GM19328 (cell line): ENCODE results near the gene RAB25.
A peak's percentile ranks its signal among the peaks of the same experiment; 100 is the strongest.
"Not testable (repeated sequence)": the region's sequence is repeated elsewhere in the genome, so short reads cannot be mapped to it uniquely, and the experiment has no call there.

Experiments
- ATAC-seq: cut with Tn5 transposase; IDR thresholded peaks from one replicate; pipeline ENCODE4 v1.9.1; 2021; ENCODE audit warnings: mild to moderate bottlenecking, moderate library complexity; ENCODE audit not compliant: unreplicated experiment

Gene RAB25

GRCh38 chr1:156060937-156061636 lies at the start of gene RAB25:
RAB25 (plus strand) TSS chr1:156061160; CDS start chr1:156061401, 241 bp downstream.
- no peak for ATAC-seq

GRCh38 chr1:156012051-156012817 lies 48.7 kb upstream of the RAB25 start:
- no peak for ATAC-seq

GRCh38 chr1:156014829-156015228 lies 46.1 kb upstream of the RAB25 start:
- no peak for ATAC-seq

- ATAC-seq, result no peak
These were observed 41.0 kb upstream of the RAB25 start for GRCh38 chr1:156019946-156020292.

GRCh38 chr1:156020293-156021092 lies 40.5 kb upstream of the RAB25 start, which contains the start of gene SSR2:
SSR2 (minus strand) TSS chr1:156020951; CDS start chr1:156020167, 784 bp downstream.
- ATAC-seq, result peak; percentile 85

- ATAC-seq, result no peak
These were observed 39.9 kb upstream of the RAB25 start for GRCh38 chr1:156021093-156021428.

- no peak for ATAC-seq
These were observed 39.0 kb upstream of the RAB25 start for GRCh38 chr1:156021954-156022353.

- no peak for ATAC-seq
These were observed 36.2 kb upstream of the RAB25 start for GRCh38 chr1:156024801-156025200.

GRCh38 chr1:156025876-156026275 lies 35.1 kb upstream of the RAB25 start:
- no peak for ATAC-seq

- ATAC-seq, result no peak
These were observed 34.4 kb upstream of the RAB25 start for GRCh38 chr1:156026588-156026987.

- ATAC-seq, result no peak
These were observed 27.9 kb upstream of the RAB25 start for GRCh38 chr1:156033011-156033410.

GRCh38 chr1:156034991-156035390 lies 26.0 kb upstream of the RAB25 start:
- ATAC-seq, result not testable (repeated sequence)

GRCh38 chr1:156042828-156043227 lies 18.1 kb upstream of the RAB25 start:
- no peak for ATAC-seq

GRCh38 chr1:156045076-156045475 lies 15.9 kb upstream of the RAB25 start:
- ATAC-seq, result no peak

GRCh38 chr1:156048663-156049258 lies 12.2 kb upstream of the RAB25 start:
- ATAC-seq, result no peak

GRCh38 chr1:156050376-156050775 lies 10.6 kb upstream of the RAB25 start:
- ATAC-seq, result no peak

GRCh38 chr1:156051011-156051725 lies 9.8 kb upstream of the RAB25 start:
- no peak for ATAC-seq

- ATAC-seq, result no peak
These were observed 7.8 kb upstream of the RAB25 start for GRCh38 chr1:156052862-156053767.

- no peak for ATAC-seq
These were observed 7.0 kb upstream of the RAB25 start, which contains the start of gene UBQLN4 for GRCh38 chr1:156053768-156054499. UBQLN4 (minus strand) TSS chr1:156053798; CDS start chr1:156053701, 97 bp downstream.
